GM19035 (cell line): ENCODE measurements around the gene MAN2B2.

Experiments
- ATAC-seq: cut with Tn5 transposase; IDR thresholded peaks from one replicate; pipeline ENCODE4 v1.9.1; 2021; ENCODE audit not compliant: unreplicated experiment

Gene MAN2B2

DNA sequence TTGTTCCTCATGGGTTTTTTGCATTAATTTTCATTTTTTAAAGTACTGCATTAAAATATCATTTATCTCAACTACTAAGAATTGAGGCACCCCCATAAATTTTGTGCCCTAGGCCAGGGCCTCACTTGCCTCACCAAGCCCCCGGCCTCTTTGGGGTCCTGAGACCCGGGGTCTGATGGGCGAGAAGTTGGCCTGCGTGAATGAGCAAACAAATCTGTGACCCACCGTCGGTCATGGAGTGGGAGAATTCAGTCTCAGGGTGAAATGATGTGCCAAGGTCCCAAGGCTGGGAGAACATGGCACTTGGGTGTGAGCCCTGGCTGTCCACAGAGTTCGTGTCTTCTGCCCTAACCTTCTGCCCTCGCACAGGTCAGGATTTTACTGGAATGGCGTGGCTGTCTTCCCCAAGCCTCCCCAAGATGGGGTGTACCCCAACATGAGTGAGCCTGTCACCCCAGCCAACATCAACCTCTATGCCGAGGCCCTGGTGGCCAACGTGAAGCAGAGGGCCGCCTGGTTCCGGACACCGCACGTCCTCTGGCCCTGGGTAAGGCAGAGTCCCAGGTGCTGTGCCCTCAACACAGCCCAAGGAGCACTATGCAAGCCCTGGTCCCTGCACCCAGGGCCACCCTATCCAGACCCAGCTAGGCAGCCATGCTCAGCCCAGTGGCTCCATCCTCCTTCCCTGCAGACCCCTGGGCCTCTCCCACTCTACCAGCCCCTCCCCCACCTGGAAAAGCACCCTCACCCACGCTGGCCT is 18.0 kb downstream of the MAN2B2 start:
- ATAC-seq = no peak

- ATAC-seq = no peak
Observed at GRCh38 chr4:6594341-6594740, 19.4 kb downstream of the MAN2B2 start.

GRCh38 chr4:6594826-6595355 is 19.9 kb downstream of the MAN2B2 start:
- no peak for ATAC-seq

DNA sequence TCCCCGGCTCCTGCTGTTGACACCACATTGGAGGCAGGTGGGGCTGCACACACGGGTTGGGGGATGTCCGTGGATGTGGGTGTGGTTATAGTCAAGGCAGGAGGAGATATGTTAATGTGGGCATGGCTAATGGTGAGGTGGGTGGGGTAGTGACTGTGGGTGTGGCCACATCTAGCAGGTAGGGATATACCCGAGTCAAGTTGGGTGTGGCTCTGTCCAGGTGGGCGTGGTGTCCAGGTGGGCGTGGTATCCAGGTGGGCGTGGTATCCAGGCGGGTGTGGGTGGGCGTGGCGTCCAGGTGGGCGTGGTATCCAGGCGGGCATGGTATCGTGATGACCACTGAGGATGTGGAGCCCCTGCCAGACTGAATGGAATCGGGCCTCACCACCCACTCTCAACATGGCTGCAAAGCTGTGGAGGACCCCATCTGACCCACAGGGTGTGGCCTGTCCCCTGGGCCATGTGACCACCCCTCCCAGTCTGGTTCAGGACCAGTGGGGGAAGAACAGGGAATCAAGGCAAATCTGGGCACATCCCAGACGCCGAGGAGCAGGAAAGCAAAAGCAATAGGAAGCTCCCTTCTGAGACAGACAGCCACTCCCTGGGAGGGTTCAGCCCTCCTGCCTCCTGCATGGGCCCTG is 21.0 kb downstream of the MAN2B2 start:
- no peak for ATAC-seq

GRCh38 chr4:6596948-6597347 is 22.0 kb downstream of the MAN2B2 start:
- no peak for ATAC-seq

- ATAC-seq = no peak
Observed at GRCh38 chr4:6598127-6598526, 23.1 kb downstream of the MAN2B2 start.

GRCh38 chr4:6598641-6599040 is 23.7 kb downstream of the MAN2B2 start:
- ATAC-seq = no peak

DNA sequence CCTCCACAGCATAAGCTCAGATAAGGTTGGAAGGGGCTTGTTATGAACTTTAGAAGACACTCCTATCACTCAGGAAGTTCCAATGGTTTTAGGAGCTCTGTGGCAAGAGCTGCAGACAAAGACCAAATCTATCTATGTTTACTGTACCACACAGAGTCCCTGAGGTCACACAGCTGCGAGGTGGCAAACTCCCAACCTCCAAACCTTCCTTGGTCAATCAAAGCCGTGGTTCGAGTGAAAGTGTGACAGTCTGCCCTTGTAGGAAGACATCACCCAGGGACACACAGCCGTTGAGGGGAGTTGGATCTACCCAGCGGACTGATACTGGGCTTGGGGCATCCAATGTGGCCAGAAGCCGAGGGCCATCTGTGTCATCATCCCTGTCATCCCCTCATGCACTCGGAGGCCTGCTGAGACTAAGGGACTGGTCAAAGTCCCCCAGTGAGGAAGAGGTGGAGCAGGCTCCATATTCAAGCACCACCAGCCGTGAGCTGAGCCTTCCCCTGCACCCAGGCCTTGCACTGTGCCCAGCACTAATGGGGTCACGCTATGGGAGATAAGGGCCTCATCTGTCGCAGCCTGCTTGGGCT is 26.8 kb downstream of the MAN2B2 start:
- no peak for ATAC-seq

- no peak for ATAC-seq
Observed at GRCh38 chr4:6602289-6602688, 27.3 kb downstream of the MAN2B2 start.

GRCh38 chr4:6603128-6603527 is 28.1 kb downstream of the MAN2B2 start:
- ATAC-seq = no peak

GRCh38 chr4:6605114-6605513 is 30.1 kb downstream of the MAN2B2 start:
- no peak for ATAC-seq

DNA sequence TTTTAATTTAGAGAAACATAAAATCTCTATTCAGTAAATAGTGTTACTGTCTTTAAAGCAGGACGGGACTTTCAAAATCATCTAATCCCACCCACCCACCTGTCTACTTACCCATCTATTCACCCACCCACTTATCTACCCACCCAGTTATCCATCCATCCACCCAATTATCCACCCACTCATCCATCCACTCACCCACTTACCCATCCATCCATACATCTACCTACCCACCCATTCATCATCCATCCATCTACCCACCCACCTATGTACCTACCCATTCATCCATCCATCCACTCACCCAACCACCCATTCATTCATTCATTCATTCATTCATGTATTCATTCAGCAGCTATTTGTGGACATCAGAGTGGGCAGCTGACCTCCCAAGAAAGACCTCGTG is 30.6 kb downstream of the MAN2B2 start:
- ATAC-seq = no peak

DNA sequence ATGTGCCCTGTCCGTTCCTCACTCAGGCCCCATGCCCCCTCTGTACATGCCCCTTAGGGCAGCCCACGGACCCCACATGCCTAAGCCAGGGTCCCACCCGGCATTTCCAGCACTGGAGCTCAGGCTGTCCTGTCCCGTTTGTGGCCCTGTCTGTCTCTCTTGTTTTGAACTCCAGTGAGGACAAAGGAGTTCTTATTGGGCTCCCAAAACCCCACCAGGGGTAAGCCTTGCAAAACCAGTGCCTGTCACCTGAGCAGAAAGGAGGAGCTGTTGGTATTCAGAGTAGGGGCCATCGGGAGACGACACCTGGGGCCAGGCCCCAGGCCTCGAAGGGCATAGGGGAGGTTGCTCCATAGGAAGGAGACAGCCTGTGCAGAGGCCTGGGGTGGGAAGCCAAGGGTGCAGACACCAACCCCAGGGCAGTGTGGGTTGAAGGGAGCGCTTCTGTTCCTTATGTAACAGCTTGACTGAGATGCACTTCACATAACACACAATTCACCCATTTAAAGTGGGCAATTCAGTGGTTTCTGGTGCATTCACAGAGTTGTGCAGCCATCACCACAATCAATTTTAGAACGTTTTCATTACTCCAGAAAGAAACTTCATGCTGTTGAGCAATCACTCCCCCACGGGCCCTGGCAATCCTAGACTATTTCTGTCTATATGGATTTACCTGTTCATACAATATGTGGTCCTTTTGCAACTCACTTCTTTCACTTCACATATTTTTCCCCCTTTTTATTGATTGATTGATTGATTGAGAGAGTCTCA is 31.7 kb downstream of the MAN2B2 start:
- ATAC-seq = no peak

DNA sequence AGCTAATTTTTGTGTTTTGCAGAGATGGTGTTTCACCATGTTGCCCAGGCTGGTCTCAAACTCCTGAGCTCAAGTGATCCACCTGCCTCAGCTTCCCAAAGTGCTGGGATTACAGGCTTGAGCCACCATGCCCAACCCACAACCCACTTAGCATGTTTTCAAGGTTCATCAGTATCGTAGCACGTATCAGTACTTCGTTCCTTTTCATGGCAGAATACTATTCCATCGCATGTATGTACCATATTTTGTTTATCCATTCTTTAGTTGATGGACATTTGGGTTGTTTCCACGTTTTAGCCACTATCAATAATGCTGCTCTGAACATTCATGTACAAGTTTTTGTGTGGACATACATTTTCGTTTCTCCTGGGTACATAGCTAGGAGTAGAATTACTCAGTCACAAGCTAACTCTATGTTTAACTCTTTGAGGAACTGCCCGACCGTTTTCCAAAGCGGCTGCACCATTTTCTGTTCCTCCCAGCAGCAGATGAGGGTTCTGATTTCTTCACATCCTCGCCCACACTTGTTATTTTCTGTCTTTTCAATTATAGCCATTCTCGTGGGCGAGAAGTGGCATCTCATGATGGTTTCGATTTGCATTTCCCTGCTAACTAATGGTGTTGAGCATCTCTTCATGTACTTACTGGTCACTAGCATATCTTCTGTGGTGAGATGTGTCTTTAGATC is 32.5 kb downstream of the MAN2B2 start:
- ATAC-seq = no peak

- no peak for ATAC-seq
Observed at GRCh38 chr4:6608758-6609414, 33.9 kb downstream of the MAN2B2 start.

DNA sequence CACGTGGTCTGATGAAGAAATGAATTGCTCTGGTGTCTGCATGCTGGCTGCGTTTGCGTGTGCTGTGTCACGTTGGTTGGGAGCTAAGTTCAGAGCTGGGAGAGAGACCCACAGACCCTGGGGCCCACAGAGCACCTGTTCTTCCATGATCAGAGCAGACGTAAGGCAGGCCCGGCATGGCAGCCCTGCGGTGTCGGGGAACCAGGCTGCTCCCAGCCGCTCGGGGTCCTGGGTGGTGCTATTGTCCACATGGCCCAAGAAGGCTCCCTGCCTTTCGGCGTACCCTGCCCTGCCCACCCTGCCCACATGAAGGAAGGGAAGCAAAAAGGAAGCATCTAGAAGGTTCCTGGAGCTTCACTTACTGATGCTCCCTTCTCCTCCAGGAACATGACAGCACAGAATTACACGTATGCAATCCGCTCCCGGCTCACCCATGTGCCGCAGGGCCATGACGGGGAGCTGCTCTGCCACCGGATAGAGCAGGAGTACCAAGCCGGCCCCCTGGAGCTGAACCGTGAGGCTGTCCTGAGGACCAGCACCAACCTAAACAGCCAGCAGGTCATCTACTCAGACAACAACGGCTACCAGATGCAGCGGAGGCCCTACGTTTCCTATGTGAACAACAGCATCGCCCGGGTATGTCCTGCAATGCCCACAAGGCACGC is 34.6 kb downstream of the MAN2B2 start:
- no peak for ATAC-seq

DNA sequence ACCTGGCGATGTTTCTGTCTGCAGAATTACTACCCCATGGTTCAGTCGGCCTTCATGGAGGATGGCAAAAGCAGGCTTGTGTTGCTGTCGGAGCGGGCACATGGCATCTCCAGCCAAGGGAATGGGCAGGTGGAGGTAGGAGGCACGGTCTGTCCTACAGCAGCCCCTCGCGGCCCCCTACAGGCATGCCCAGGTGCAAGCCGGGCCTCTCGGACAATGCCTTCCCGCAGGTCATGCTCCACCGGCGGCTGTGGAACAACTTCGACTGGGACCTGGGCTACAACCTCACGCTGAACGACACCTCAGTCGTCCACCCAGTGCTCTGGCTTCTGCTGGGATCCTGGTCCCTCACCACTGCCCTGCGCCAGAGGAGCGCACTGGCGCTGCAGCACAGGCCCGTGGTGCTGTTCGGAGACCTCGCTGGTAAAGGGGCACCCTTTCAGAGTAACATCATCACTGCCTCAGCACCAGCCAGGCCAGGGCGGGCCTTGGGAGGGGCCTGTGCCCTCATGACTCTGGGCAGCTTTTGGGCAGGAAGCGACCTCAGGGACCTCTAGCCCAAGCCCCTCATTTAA is 36.0 kb downstream of the MAN2B2 start:
- no peak for ATAC-seq

DNA sequence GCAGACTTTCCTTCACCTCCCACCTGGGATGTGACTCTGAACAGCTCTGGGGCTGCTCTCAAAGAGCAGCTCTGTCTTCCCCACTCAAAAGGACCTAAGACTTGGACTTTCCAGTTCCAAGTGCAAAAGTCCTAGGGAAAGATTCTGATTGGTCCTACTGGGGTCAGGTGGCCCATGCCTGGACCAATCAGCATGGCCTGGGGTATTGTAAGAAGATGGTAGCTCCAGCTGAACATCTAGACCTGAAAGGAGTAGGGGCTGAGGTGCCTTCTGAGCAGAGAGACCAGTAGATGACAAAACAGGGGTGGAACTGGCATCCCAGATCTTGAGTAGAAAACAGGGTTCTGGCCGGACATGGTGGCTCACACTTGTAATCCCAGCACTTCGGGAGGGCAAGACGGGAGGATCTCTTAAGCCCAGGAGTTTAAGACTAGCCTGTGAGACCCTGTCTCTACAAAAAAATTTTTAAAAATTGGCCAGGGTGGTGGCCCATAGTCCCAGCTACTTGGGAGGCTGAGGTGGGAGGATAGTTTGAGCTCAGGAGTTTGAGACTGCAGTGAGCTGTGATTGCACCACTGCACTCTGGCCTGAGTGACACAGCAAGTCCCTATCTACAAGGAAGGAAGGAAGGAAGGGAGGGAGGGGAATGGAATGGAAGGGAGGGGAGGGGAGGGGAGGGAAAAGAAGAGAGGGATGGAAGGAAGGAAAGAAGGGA is 38.1 kb downstream of the MAN2B2 start:
- no peak for ATAC-seq
